GM12878 (cell line): Measurements from ENCODE around the gene F2RL3. TPM values are rescaled to one million over a fixed set of nuclear protein-coding genes. Genes with fewer than 3 reads are reported as not detected.

Source experiments
- CBX5 ChIP-seq: sonication (generic); IDR thresholded peaks from 2 replicates; pipeline ENCODE4 v1.6.1; 2016; ENCODE audit warnings: low read depth, moderate library complexity, mild to moderate bottlenecking, inconsistent platforms
- CHD2 ChIP-seq: IDR thresholded peaks from 2 replicates; pipeline ENCODE4 v1.6.1; 2011; ENCODE audit warnings: low read depth, low read length, improper control_type of control experiment, borderline replicate concordance
- EP300 ChIP-seq, 2 experiments: fragments of 150-350 bp in 1 of 2; IDR thresholded peaks; 2 replicates each; pipeline ENCODE4 v1.6.1; 2011 to 2012; ENCODE audit warnings: low read depth in 2 of 2, low read length in 2 of 2, borderline replicate concordance in 1 of 2, improper control_type of control experiment in 1 of 2, inconsistent platforms in 1 of 2; ENCODE audit not compliant: control insufficient read depth in 1 of 2
- ESRRA ChIP-seq: IDR thresholded peaks from 2 replicates; pipeline ENCODE4 v1.6.1; 2012; ENCODE audit warnings: mild to moderate bottlenecking, low read length, improper control_type of control experiment
- FOS ChIP-seq: IDR thresholded peaks from 3 replicates; pipeline ENCODE4 v1.6.1; 2011; ENCODE audit warnings: borderline replicate concordance; ENCODE audit not compliant: insufficient read length; ENCODE audit errors: extremely low read depth
- HDGF ChIP-seq: fragments of 450-650 bp; IDR thresholded peaks from 2 replicates; pipeline ENCODE4 v1.6.1; 2016; ENCODE audit warnings: antibody characterized with exemption
- IRF3 ChIP-seq: fragments of 450-650 bp; IDR thresholded peaks from 2 replicates; pipeline ENCODE4 v1.6.1; 2014; ENCODE audit warnings: mild to moderate bottlenecking
- MLLT1 ChIP-seq: fragments of 450-650 bp; IDR thresholded peaks from 2 replicates; pipeline ENCODE4 v1.6.1; 2016; ENCODE audit warnings: mild to moderate bottlenecking
- NBN ChIP-seq: fragments of 450-650 bp; IDR thresholded peaks from 2 replicates; pipeline ENCODE4 v1.6.1; 2016
- POLR2AphosphoS5 ChIP-seq: IDR thresholded peaks from 2 replicates; pipeline ENCODE4 v1.6.1; 2011; ENCODE audit warnings: mild to moderate bottlenecking, low read length, inconsistent platforms
- RELB ChIP-seq: fragments of 450-650 bp; IDR thresholded peaks from 2 replicates; pipeline ENCODE4 v1.6.1; 2017; ENCODE audit warnings: low read depth, mild to moderate bottlenecking, moderate library complexity
- RUNX3 ChIP-seq: IDR thresholded peaks from 2 replicates; pipeline ENCODE4 v1.6.1; 2012; ENCODE audit warnings: low read length, inconsistent platforms
- SREBF2 ChIP-seq: IDR thresholded peaks from 2 replicates; pipeline ENCODE4 v1.6.1; 2012; ENCODE audit warnings: mild to moderate bottlenecking, low read length
- TBL1XR1 ChIP-seq: IDR thresholded peaks from 2 replicates; pipeline ENCODE4 v1.6.1; 2012; ENCODE audit warnings: low read depth, low read length, improper control_type of control experiment
- YY1 ChIP-seq: IDR thresholded peaks from 2 replicates; pipeline ENCODE4 v1.6.1; 2011; ENCODE audit warnings: low read depth, mild to moderate bottlenecking, low read length
- ZBED1 ChIP-seq: IDR thresholded peaks from 2 replicates; pipeline ENCODE4 v1.6.1; 2016; ENCODE audit warnings: borderline replicate concordance
- ZNF207 ChIP-seq: fragments of 450-650 bp; IDR thresholded peaks from 2 replicates; pipeline ENCODE4 v1.6.1; 2014; ENCODE audit warnings: antibody characterized with exemption, mild to moderate bottlenecking, borderline replicate concordance
- ZNF274 ChIP-seq: IDR thresholded peaks from one replicate; pipeline ENCODE4 v1.8.0; 2011; ENCODE audit not compliant: insufficient read length, insufficient read depth
- polyA plus RNA-seq, 11 experiments: library from polyadenylated mRNA; depleted of rRNA in 4 of 11; unstranded in 6 of 11; stranded (reverse) in 5 of 11; fragments of >200 nt; fragmentation: Nextera tagmentation in 4 of 11; fragmentation: Illumina TruSeq in 1 of 11; extraction: Ambion mirVana in 4 of 11; extraction: Trizol in 1 of 11; gene quantifications; 1 replicate in 1 of 11; 2 replicates in 10 of 11; pipeline versions ENCODE4 v1.2.1 to v1.2.3, GENCODE V29; 2011 to 2016; ENCODE audit warnings: inconsistent platforms in 2 of 11, missing spikeins in 2 of 11, low read depth in 1 of 11
- total RNA-seq, 4 experiments: library from RNA; depleted of rRNA in 3 of 4; stranded (reverse); fragments of >200 nt in 3 of 4; fragmentation: Illumina TruSeq in 1 of 4; extraction: Trizol in 1 of 4; gene quantifications; 2 replicates each; pipeline versions ENCODE4 v1.2.1 to v1.2.3, GENCODE V29; 2013 to 2021
- TF ChIP-seq, protein P1 (sequence below): fragments of 450-650 bp; IDR thresholded peaks from 2 replicates; pipeline ENCODE4 v1.6.1; 2017; ENCODE audit warnings: antibody characterized with exemption, mild to moderate bottlenecking, moderate library complexity

Gene F2RL3
- total and polyA plus RNA-seq, 10 of the 15 experiments (the other 5 are each of a cell fraction or from before 2014, with no cell fraction given): 0.01 to 1.2 (median 0.29) TPM

DNA sequence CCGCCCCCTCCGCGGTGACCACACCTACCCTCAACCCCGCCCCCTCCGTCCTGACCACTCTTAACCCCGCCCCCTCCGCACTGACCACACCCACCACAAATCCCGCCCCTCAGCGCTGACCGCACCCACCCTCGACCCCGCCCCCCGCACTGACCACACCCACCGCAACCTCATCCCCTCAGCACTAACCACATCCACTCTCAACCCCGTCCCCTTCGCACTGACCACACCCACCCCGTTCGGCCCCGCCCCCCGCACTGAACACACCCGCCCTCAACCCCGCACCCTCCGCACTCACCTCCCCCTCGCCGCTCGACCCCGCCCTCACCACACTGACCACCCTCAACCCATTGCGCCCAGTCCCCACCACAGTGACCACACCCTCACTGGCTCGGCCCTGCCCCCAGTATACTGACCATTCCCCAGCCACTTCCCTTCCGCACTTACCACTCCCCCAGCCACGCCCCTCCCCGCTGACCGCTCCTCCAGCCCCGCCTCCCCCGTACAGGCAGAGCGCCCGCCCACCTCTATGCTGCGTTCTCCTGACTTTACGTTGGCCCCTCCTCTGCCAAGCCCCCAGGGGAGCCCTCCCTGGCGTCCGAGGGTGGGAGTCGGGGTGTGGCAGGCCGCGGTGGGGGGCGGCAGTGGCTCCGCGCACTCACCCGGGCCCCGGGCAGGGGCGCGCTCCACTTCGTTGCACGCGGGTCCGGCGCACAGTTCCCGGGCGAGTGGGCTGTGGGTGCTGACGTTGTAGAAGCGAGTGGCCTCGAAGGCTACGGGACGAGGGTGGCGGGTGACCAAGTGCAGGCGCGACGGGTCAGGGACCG is 8.4 kb downstream of the F2RL3 start (continued):
- TF ChIP-seq ZNF207 (0 out of 2 replicates have a peak, but pooled peaks have one; percentile 21), HDGF (peak; percentile 89), IRF3 (no peak), TBL1XR1 (no peak), CBX5 (no peak), FOS (no peak), SREBF2 (no peak), POLR2AphosphoS5 (no peak), RUNX3 (peak; percentile 83), MLLT1 (peak; percentile 88; the same call in 1 of the 2 replicates), ZNF274 (no peak), ZBED1 (no peak), CHD2 (no peak), YY1 (no peak), ESRRA (no peak), NBN (0 out of 2 replicates have a peak, but pooled peaks have one; percentile 28), EP300 (IDR thresholded peaks at IDR 0.05; ENCODE audit: borderline replicate concordance in 1 of 2, control insufficient read depth in 1 of 2, low read depth in 2 of 2, low read length in 2 of 2) (no peak), RELB (no peak)
- TF ChIP-seq, protein P1, sequence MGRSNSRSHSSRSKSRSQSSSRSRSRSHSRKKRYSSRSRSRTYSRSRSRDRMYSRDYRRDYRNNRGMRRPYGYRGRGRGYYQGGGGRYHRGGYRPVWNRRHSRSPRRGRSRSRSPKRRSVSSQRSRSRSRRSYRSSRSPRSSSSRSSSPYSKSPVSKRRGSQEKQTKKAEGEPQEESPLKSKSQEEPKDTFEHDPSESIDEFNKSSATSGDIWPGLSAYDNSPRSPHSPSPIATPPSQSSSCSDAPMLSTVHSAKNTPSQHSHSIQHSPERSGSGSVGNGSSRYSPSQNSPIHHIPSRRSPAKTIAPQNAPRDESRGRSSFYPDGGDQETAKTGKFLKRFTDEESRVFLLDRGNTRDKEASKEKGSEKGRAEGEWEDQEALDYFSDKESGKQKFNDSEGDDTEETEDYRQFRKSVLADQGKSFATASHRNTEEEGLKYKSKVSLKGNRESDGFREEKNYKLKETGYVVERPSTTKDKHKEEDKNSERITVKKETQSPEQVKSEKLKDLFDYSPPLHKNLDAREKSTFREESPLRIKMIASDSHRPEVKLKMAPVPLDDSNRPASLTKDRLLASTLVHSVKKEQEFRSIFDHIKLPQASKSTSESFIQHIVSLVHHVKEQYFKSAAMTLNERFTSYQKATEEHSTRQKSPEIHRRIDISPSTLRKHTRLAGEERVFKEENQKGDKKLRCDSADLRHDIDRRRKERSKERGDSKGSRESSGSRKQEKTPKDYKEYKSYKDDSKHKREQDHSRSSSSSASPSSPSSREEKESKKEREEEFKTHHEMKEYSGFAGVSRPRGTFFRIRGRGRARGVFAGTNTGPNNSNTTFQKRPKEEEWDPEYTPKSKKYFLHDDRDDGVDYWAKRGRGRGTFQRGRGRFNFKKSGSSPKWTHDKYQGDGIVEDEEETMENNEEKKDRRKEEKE: no peak
